HUES64 (cell line): ENCODE measurements around the gene ATOH7.
"Not testable (repeated sequence)": the region's sequence is repeated elsewhere in the genome, so short reads cannot be mapped to it uniquely, and the experiment has no call there.

ENCODE experiments used
- H3K27ac ChIP-seq: 2 replicates; pipeline ENCODE4 v1.7.0; 2013; ENCODE audit warnings: low read depth, low read length, inconsistent platforms
- H3K27me3 ChIP-seq: 2 replicates; pipeline ENCODE4 v1.6.1; 2013; ENCODE audit warnings: mild to moderate bottlenecking, low read length; ENCODE audit not compliant: insufficient read depth
- H3K36me3 ChIP-seq: 2 replicates; pipeline ENCODE4 v1.6.1; 2013; ENCODE audit warnings: mild to moderate bottlenecking, low read length; ENCODE audit not compliant: insufficient read depth
- H3K4me1 ChIP-seq: 2 replicates; pipeline ENCODE4 v1.6.1; 2013; ENCODE audit warnings: mild to moderate bottlenecking, low read length, moderate library complexity; ENCODE audit not compliant: insufficient read depth
- H3K4me3 ChIP-seq: 2 replicates; pipeline ENCODE4 v1.5.1; 2013; ENCODE audit warnings: mild to moderate bottlenecking, low read length, moderate library complexity
- H3K9ac ChIP-seq: 2 replicates; pipeline ENCODE4 v1.6.1; 2013; ENCODE audit warnings: mild to moderate bottlenecking, low read depth, low read length
- H3K9me3 ChIP-seq: 2 replicates; pipeline ENCODE4 v1.6.1; 2013; ENCODE audit warnings: low read depth, low read length; ENCODE audit not compliant: insufficient read depth
- WGBS: fragments of 150-250, 120-280 bp; methylation state at CpG from one replicate; pipeline ENCODE4 v1.1.7; 2013; ENCODE audit warnings: missing lambda C conversion rate; 5-methylcytosine and 5-hydroxymethylcytosine counted together

The ATOH7 gene

GRCh38 chr10:68253346-68253745, 21.4 kb upstream of the ATOH7 start:
- H3K9me3 ChIP-seq, result no peaks in the 10 kb centered on the region
- 88% methylated on average over 1 of the region's 1 CpG for WGBS
- H3K9ac ChIP-seq, result no peak overlapping the region
- H3K4me1 ChIP-seq, result peaks cover 15% of the 10 kb centered on the region
- H3K27me3 ChIP-seq, result peaks cover 42% of the 10 kb centered on the region
- no peak overlapping the region for H3K4me3 ChIP-seq
- no peaks in the 10 kb centered on the region for H3K36me3 ChIP-seq
- H3K27ac ChIP-seq, result no peak overlapping the region

GRCh38 chr10:68251625-68252495, 19.9 kb upstream of the ATOH7 start:
- no peak overlapping the region for H3K9ac ChIP-seq
- peaks cover 45% of the 10 kb centered on the region for H3K27me3 ChIP-seq
- no peak overlapping the region for H3K27ac ChIP-seq
- no peaks in the 10 kb centered on the region for H3K9me3 ChIP-seq
- no peak overlapping the region for H3K4me3 ChIP-seq
- 69% methylated on average over 5 of the region's 5 CpGs for WGBS
- H3K4me1 ChIP-seq, result peaks cover 15% of the 10 kb centered on the region
- no peaks in the 10 kb centered on the region for H3K36me3 ChIP-seq

GRCh38 chr10:68251151-68251550, 19.2 kb upstream of the ATOH7 start:
- no peak overlapping the region for H3K27ac ChIP-seq
- 35% methylated on average over 6 of the region's 7 CpGs for WGBS

GRCh38 chr10:68249297-68249696, 17.4 kb upstream of the ATOH7 start:
- H3K4me3 ChIP-seq, result no peak overlapping the region
- no peak overlapping the region for H3K27ac ChIP-seq
- H3K27me3 ChIP-seq, result peaks cover 45% of the 10 kb centered on the region
- H3K36me3 ChIP-seq, result no peaks in the 10 kb centered on the region
- no peaks in the 10 kb centered on the region for H3K9me3 ChIP-seq
- no peak overlapping the region for H3K9ac ChIP-seq
- 92% methylated on average over 4 of the region's 4 CpGs for WGBS
- H3K4me1 ChIP-seq, result peaks cover 15% of the 10 kb centered on the region

More at GRCh38 chr10:68251151-68251550, 19.2 kb upstream of the ATOH7 start:
- no peak overlapping the region for H3K9ac ChIP-seq
- H3K27me3 ChIP-seq, result peaks cover 45% of the 10 kb centered on the region
- H3K36me3 ChIP-seq, result no peaks in the 10 kb centered on the region
- H3K4me1 ChIP-seq, result peaks cover 15% of the 10 kb centered on the region
- no peaks in the 10 kb centered on the region for H3K9me3 ChIP-seq
- no peak overlapping the region for H3K4me3 ChIP-seq

- H3K4me3 ChIP-seq, result no peak overlapping the region
- H3K36me3 ChIP-seq, result no peaks in the 10 kb centered on the region
- no peaks in the 10 kb centered on the region for H3K9me3 ChIP-seq
- H3K9ac ChIP-seq, result no peak overlapping the region
- H3K27ac ChIP-seq, result no peak overlapping the region
- WGBS, result 91% methylated on average over 6 of the region's 6 CpGs
- peaks cover 15% of the 10 kb centered on the region for H3K4me1 ChIP-seq
- peaks cover 38% of the 10 kb centered on the region for H3K27me3 ChIP-seq
Measured at GRCh38 chr10:68247931-68248330, 16.0 kb upstream of the ATOH7 start.

- not testable (repeated sequence) for H3K4me1 ChIP-seq, H3K9ac ChIP-seq, H3K36me3 ChIP-seq, H3K4me3 ChIP-seq, H3K27ac ChIP-seq, H3K9me3 ChIP-seq
- WGBS, result 94% methylated on average over 7 of the region's 7 CpGs
- peaks cover 26% of the 10 kb centered on the region for H3K27me3 ChIP-seq
Measured at GRCh38 chr10:68246397-68246796, 14.5 kb upstream of the ATOH7 start.

- no peaks in the 10 kb centered on the region for H3K4me1 ChIP-seq
- H3K4me3 ChIP-seq, result no peak overlapping the region
- no peaks in the 10 kb centered on the region for H3K27me3 ChIP-seq
- 89% methylated on average over 2 of the region's 2 CpGs for WGBS
- H3K9me3 ChIP-seq, result no peaks in the 10 kb centered on the region
- H3K9ac ChIP-seq, result no peak overlapping the region
- H3K36me3 ChIP-seq, result no peaks in the 10 kb centered on the region
- no peak overlapping the region for H3K27ac ChIP-seq
Measured at GRCh38 chr10:68242051-68242450, 10.1 kb upstream of the ATOH7 start.

GRCh38 chr10:68239596-68240150, 7.8 kb upstream of the ATOH7 start:
- H3K4me3 ChIP-seq, result no peak overlapping the region
- H3K36me3 ChIP-seq, result no peaks in the 10 kb centered on the region
- 89% methylated on average over 5 of the region's 5 CpGs for WGBS
- H3K4me1 ChIP-seq, result no peaks in the 10 kb centered on the region
- no peak overlapping the region for H3K27ac ChIP-seq
- no peaks in the 10 kb centered on the region for H3K9me3 ChIP-seq
- no peak overlapping the region for H3K9ac ChIP-seq
- no peaks in the 10 kb centered on the region for H3K27me3 ChIP-seq

- no peak overlapping the region for H3K27ac ChIP-seq
- H3K4me1 ChIP-seq, result no peaks in the 10 kb centered on the region
- H3K36me3 ChIP-seq, result no peaks in the 10 kb centered on the region
- H3K27me3 ChIP-seq, result 0 out of 2 replicates have a peak, but pooled peaks cover under 1% of the 10 kb centered on the region
- 95% methylated on average over 5 of the region's 5 CpGs for WGBS
- no peak overlapping the region for H3K9ac ChIP-seq
- H3K4me3 ChIP-seq, result no peak overlapping the region
- H3K9me3 ChIP-seq, result no peaks in the 10 kb centered on the region
Measured at GRCh38 chr10:68239069-68239468, 7.2 kb upstream of the ATOH7 start.

- Histone ChIP-seq H3K4me1 (no peaks in the 10 kb centered on the region), H3K9ac (no peak overlapping the region), H3K36me3 (no peaks in the 10 kb centered on the region), H3K4me3 (no peak overlapping the region), H3K27ac (no peak overlapping the region), H3K9me3 (no peaks in the 10 kb centered on the region), H3K27me3 (peaks cover 8% of the 10 kb centered on the region)
- WGBS, result 92% methylated on average over 6 of the region's 6 CpGs
Measured at GRCh38 chr10:68238371-68238770, 6.5 kb upstream of the ATOH7 start.

- no peak overlapping the region for H3K27ac ChIP-seq
- no peak overlapping the region for H3K9ac ChIP-seq
- H3K27me3 ChIP-seq, result peaks cover 20% of the 10 kb centered on the region
- WGBS, result 94% methylated on average over 2 of the region's 3 CpGs
- H3K4me3 ChIP-seq, result no peak overlapping the region
- H3K36me3 ChIP-seq, result no peaks in the 10 kb centered on the region
- H3K4me1 ChIP-seq, result peaks cover 1% of the 10 kb centered on the region; the same call in 1 of the 2 replicates
- no peaks in the 10 kb centered on the region for H3K9me3 ChIP-seq
Measured at GRCh38 chr10:68237173-68237572, 5.3 kb upstream of the ATOH7 start.
